Stimulated activated CD8-positive, alpha-beta memory T cell treated with anti-CD3 and anti-CD28 coated beads, Interleukin-4, amount 100 ng/mL, for 4 hours (primary cell): Measurements from ENCODE around the gene BCAS4.
A peak's percentile ranks its signal among the peaks of the same experiment; 100 is the strongest.
"Not testable (repeated sequence)": the region's sequence is repeated elsewhere in the genome, so short reads cannot be mapped to it uniquely, and the experiment has no call there.

Source experiments
- DNase-seq, 2 donors: peaks; one replicate each; pipeline ENCODE4 v3.0.0-alpha.2; 2020; ENCODE audit warnings: low read depth in 2 of 2, low spot score in 1 of 2

The BCAS4 gene

GRCh38 chr20:50771419-50772080 is 23.3 kb upstream of the BCAS4 start:
- DNase-seq, result not testable (repeated sequence)

- no peak for DNase-seq
These were observed 22.3 kb upstream of the BCAS4 start for GRCh38 chr20:50772420-50773185.

GRCh38 chr20:50774515-50774914 is 20.3 kb upstream of the BCAS4 start:
- no peak for DNase-seq

GRCh38 chr20:50776122-50776817 is 18.6 kb upstream of the BCAS4 start:
- no peak for DNase-seq

- no peak for DNase-seq
These were observed 17.5 kb upstream of the BCAS4 start for GRCh38 chr20:50777373-50777772.

- DNase-seq, result not testable (repeated sequence)
These were observed 15.9 kb upstream of the BCAS4 start for GRCh38 chr20:50778994-50779393.

- no peak for DNase-seq
These were observed 11.5 kb upstream of the BCAS4 start for GRCh38 chr20:50783390-50783789.

GRCh38 chr20:50783903-50784302 is 11.0 kb upstream of the BCAS4 start:
- no peak for DNase-seq

GRCh38 chr20:50784464-50784863 is 10.4 kb upstream of the BCAS4 start:
- DNase-seq, result no peak

- DNase-seq, result no peak
These were observed 8.2 kb upstream of the BCAS4 start for GRCh38 chr20:50786703-50787102.

- DNase-seq, result no peak
These were observed 7.7 kb upstream of the BCAS4 start for GRCh38 chr20:50787181-50787580.

- no peak for DNase-seq
These were observed 6.5 kb upstream of the BCAS4 start for GRCh38 chr20:50788045-50788991.

- no peak for DNase-seq
These were observed 4.8 kb upstream of the BCAS4 start for GRCh38 chr20:50789968-50790650.

GRCh38 chr20:50790651-50791277 is 4.1 kb upstream of the BCAS4 start:
- peak; percentile 48 to 49 for DNase-seq

GRCh38 chr20:50792708-50793574 is 1.9 kb upstream of the BCAS4 start:
- DNase-seq, result no peak

GRCh38 chr20:50793575-50794016 is 1.3 kb upstream of the BCAS4 start:
- DNase-seq, result not testable (repeated sequence)

- no peak for DNase-seq
These were observed 548 bp upstream of the BCAS4 start for GRCh38 chr20:50794181-50794845.

GRCh38 chr20:50797142-50797541 is 2.3 kb downstream of the BCAS4 start:
- DNase-seq, result no peak
